AG04450 (cell line): ENCODE data around the gene MRPL20. TPM values are rescaled to one million over a fixed set of nuclear protein-coding genes. Genes with fewer than 3 reads are reported as not detected.
"Not testable (repeated sequence)": the region's sequence is repeated elsewhere in the genome, so short reads cannot be mapped to it uniquely, and the experiment has no call there.

ENCODE experiments used
- CTCF ChIA-PET: fragments of 300-600, 350-600 bp; formaldehyde crosslinking; extraction: SDS; loops from one replicate; lab custom pipeline; 2022; ENCODE audit warnings: antibody characterized with exemption, inconsistent platforms; lab: Charles Lee
- POLR2A ChIA-PET: fragments of 350-600 bp; formaldehyde crosslinking; extraction: SDS; loops from one replicate; lab custom pipeline; 2021; ENCODE audit warnings: antibody characterized with exemption, inconsistent platforms; lab: Yijun Ruan, JAX
- DNase-seq: peaks from one replicate; pipeline ENCODE4 v3.0.0-alpha.2; 2011; ENCODE audit warnings: low read depth, low spot score
- H3K27ac ChIP-seq: one replicate; pipeline ENCODE4 v1.5.1; 2012; ENCODE audit warnings: low read depth, low read length, control low read depth
- H3K27me3 ChIP-seq: one replicate; pipeline ENCODE4 v1.6.0; 2012; ENCODE audit warnings: low read length; ENCODE audit not compliant: control insufficient read depth, insufficient read depth
- H3K4me3 ChIP-seq: 2 replicates; pipeline ENCODE4 v1.5.1; 2011; ENCODE audit warnings: mild to moderate bottlenecking, low read depth, low read length, control low read depth
- H3K9me3 ChIP-seq: 2 replicates; pipeline ENCODE4 v1.5.1; 2012; ENCODE audit warnings: low read length; ENCODE audit not compliant: control insufficient read depth, insufficient read depth
- polyA plus RNA-seq: library from polyadenylated mRNA; depleted of rRNA; stranded (reverse); fragments of >200 nt; gene quantifications from 2 replicates; pipeline ENCODE4 v1.2.3, GENCODE V29; 2011
- TF ChIP-seq, protein P1 (sequence below): IDR thresholded peaks from 2 replicates; pipeline ENCODE4 v1.5.1; 2011; ENCODE audit warnings: low read depth, low read length, control low read depth, inconsistent platforms

Gene MRPL20
- polyA plus RNA-seq, 1 experiment: 140 TPM

DNA sequence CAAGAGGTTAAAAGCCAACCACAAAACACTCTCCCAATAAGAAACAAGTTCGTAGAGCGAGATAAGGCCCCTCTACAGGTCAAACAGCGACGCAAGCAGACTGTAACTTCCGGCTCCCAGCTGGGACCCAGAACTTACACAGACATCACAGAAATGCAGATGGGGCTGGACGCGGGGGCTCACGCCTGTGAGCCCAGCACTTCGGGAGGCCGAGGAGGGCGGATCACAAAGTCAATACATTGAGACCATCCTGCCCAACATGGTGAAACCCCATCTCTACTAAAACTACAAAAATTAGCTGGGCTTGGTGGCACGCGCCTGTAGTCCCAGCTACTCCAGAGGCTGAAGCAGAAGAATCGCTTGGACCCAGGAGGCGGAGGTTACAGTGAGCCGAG is 19.0 kb downstream of the MRPL20 start:
- TF ChIP-seq, protein P1, sequence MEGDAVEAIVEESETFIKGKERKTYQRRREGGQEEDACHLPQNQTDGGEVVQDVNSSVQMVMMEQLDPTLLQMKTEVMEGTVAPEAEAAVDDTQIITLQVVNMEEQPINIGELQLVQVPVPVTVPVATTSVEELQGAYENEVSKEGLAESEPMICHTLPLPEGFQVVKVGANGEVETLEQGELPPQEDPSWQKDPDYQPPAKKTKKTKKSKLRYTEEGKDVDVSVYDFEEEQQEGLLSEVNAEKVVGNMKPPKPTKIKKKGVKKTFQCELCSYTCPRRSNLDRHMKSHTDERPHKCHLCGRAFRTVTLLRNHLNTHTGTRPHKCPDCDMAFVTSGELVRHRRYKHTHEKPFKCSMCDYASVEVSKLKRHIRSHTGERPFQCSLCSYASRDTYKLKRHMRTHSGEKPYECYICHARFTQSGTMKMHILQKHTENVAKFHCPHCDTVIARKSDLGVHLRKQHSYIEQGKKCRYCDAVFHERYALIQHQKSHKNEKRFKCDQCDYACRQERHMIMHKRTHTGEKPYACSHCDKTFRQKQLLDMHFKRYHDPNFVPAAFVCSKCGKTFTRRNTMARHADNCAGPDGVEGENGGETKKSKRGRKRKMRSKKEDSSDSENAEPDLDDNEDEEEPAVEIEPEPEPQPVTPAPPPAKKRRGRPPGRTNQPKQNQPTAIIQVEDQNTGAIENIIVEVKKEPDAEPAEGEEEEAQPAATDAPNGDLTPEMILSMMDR: no peak
- ChIA-PET POLR2A (interaction anchor here (0.9 to 1.8 kb wide), 2 partner anchors 11 to 13 kb away, joined by 3 to 8 read pairs; partner anchors contain the start of genes AURKAIP1 and CCNL2), CTCF (interaction anchor here (0.6 to 1.5 kb wide), 2 partner anchors 11 to 291 kb away, joined by 3 to 6 read pairs; partner anchors contain the start of gene CCNL2)
- no peaks in the 10 kb centered on the region; the same call in 1 of the 2 replicates for H3K9me3 ChIP-seq
- no peak for DNase-seq
- no peak overlapping the region for H3K27ac ChIP-seq
- H3K4me3 ChIP-seq: no peak overlapping the region
- H3K27me3 ChIP-seq: no peaks in the 10 kb centered on the region

DNA sequence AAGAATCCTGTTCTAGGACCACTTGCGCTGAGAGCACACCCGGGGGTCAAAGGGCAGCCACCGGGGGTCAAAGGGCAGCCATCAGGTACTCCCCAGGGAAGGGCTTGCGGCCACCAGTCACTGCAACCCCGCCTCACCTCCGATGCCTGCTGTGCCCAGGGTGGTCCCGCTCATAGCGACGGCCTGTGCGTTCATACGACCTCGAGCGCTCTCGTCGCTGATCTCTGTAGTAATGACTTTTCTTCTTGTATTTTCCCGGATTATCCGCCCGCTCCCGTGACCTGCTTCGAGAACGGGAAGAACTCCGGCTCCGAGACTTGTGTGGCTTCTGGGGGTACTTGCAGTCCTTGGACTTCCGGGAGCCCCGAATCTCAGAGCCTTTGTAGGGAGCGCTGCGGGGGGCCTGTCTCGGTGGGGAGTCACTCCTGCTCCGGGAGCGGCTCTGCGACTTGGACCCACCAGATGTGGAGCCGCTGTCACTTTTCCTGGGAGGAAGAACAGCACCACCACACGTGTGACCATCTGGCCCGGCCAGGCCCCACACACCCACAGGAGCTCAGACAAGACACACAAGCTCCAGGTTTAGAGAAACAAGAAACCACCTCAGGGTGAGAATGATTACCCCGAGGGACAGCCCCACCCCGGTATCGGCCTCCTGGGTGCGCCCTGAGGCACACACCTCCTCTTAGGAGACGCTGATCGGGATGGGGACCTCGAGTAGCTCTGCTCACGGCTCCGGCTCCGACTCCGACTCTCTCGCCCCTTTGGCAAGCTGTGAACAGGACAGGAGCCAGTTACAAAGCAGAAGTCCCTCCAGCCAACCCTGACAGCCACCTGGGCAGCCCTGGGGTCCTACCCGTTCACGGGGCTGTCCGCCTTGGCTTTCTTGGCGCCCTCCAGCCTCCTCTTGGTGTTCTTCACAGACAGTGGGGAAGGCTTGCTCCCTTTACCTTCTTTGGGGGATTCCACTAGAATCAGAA is 19.7 kb downstream of the MRPL20 start:
- H3K9me3 ChIP-seq: no peaks in the 10 kb centered on the region; the same call in 1 of the 2 replicates
- TF ChIP-seq, protein P1: no peak
- CTCF ChIA-PET: interaction anchor here (1.5 kb wide), 1 partner anchor 12 kb away, joined by 6 read pairs; the partner anchor contains the start of gene CCNL2
- no peak overlapping the region for H3K4me3 ChIP-seq
- DNase-seq: no peak
- no peak overlapping the region for H3K27ac ChIP-seq
- POLR2A ChIA-PET: no interaction called here
- H3K27me3 ChIP-seq: no peaks in the 10 kb centered on the region

DNA sequence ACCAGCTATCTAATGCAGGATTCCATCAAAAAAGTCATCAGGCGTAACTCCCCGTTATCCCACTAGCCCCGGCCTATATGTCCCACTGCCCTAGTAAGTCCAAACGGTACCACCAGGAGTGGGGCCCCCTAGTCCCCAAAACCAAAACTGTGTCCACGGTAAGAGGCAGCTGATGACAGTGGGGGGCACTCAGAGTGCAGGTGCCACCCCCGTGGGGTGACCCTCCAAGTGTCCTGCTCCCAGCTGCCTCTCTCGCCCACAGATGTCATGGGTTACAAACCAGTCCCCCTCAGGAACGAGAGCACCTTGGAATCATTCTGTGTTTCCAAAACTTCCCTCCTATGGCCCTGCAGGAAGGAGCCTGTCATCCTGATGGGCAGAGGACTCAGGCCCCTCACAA is 21.2 kb downstream of the MRPL20 start:
- Histone ChIP-seq H3K27me3 (no peaks in the 10 kb centered on the region), H3K27ac (no peak overlapping the region), H3K9me3 (no peaks in the 10 kb centered on the region; the same call in 1 of the 2 replicates), H3K4me3 (no peak overlapping the region)
- TF ChIP-seq, protein P1: no peak
- DNase-seq: no peak
- ChIA-PET POLR2A (interaction anchor here (1.7 kb wide), 1 partner anchor 11 kb away, joined by 5 read pairs; the partner anchor contains the start of gene AURKAIP1), CTCF (no interaction called here)

DNA sequence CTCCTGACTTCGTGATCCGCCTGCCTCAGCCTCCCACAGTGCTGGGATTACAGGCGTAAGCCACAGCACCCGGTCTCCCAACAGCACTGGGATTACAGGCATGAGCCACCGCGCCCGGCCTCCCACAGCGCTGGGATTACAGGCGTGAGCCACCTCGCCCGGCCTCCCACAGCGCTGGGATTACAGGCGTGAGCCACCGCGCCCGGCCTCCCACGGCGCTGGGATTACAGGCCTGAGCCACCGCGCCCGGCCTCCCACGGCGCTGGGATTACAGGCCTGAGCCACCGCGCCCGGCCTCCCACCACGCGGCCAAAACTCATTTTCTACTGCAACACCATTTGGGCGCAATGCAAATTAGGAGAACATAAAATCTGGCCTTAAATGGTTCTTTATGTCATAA is 21.8 kb downstream of the MRPL20 start:
- CTCF ChIA-PET, H3K9me3 ChIP-seq, H3K4me3 ChIP-seq, H3K27ac ChIP-seq, DNase-seq, H3K27me3 ChIP-seq: not testable (repeated sequence)
- POLR2A ChIA-PET: interaction anchor here (1.7 kb wide), 1 partner anchor 10 kb away, joined by 5 read pairs; the partner anchor contains the start of gene AURKAIP1

DNA sequence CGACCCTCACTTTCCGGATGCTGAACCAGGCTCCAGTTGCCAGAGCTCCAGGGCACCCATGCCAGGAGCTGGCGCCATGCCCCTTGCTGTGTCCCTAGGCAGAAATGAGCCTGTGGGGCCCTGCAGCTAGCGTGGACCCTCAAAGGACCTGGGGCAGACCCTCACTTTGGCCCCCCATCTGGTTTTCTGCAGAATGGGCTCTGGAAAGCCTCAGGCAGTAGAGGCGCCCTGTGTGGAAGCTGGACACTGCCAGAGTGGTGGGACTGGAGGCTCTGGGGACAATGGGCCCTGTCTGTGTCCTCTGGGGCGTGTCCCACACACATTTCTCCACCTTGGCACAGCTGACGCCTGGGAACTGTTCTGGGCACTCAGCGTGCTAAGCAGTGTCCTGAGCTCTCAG is 25.8 kb downstream of the MRPL20 start:
- TF ChIP-seq, protein P1: no peak
- H3K27me3 ChIP-seq: no peaks in the 10 kb centered on the region
- ChIA-PET CTCF (no interaction called here), POLR2A (no interaction called here)
- H3K4me3 ChIP-seq: no peak overlapping the region
- no peak for DNase-seq
- no peaks in the 10 kb centered on the region for H3K9me3 ChIP-seq
- H3K27ac ChIP-seq: no peak overlapping the region
